Measurements from ENCODE around the gene ARID3A.

ARID3A gene

DNA sequence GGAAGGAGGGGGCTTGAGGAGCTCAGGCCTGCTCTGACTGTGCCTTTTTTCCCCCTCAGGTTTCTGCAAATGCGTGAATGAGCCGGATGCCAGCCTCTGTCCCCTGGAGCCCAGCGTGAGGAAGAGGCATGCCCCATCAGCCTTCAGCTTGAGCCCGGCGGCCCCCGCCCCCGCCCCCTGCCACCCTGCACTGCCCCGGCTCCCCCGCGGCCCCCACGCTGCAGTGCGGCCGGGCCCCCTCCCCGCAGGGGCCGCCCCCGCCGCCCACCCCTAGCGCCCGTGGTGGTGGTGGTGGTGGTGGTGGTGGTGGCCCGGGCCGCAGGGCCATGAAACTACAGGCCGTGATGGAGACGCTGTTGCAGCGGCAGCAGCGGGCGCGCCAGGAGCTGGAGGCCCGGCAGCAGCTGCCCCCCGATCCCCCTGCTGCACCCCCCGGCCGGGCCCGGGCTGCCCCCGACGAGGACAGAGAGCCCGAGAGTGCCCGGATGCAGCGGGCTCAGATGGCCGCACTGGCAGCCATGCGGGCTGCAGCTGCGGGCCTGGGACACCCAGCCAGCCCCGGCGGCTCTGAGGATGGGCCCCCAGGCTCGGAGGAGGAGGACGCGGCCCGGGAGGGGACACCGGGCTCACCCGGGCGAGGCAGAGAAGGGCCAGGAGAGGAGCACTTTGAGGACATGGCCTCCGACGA is 3.5 kb downstream of the ARID3A start:
- DNase-seq (ENCODE audit: low read depth in 3 of 3) = no peak

DNA sequence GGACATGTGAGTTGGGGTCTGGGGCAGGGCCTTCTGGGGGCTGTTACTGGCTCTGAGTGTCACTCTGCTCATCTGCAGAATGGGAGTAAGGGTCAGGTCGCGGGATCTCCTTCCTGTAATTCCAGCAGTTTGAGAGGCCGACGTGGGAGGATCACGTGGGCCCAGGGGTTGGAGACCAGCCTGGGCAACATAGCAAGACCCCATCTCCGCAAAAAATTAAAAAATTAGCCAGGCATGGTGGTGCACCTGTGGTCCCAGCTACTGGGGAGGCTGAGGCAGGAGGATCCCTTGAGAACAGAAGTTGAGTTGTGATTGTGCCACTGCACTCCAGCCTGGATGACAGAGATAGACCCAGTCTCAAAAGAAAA is 4.0 kb downstream of the ARID3A start:
- no peak for DNase-seq (ENCODE audit: low read depth in 3 of 3)

GRCh38 chr19:931860-932647 is 6.2 kb downstream of the ARID3A start:
- DNase-seq (ENCODE audit: low read depth in 3 of 3) = no peak

DNA sequence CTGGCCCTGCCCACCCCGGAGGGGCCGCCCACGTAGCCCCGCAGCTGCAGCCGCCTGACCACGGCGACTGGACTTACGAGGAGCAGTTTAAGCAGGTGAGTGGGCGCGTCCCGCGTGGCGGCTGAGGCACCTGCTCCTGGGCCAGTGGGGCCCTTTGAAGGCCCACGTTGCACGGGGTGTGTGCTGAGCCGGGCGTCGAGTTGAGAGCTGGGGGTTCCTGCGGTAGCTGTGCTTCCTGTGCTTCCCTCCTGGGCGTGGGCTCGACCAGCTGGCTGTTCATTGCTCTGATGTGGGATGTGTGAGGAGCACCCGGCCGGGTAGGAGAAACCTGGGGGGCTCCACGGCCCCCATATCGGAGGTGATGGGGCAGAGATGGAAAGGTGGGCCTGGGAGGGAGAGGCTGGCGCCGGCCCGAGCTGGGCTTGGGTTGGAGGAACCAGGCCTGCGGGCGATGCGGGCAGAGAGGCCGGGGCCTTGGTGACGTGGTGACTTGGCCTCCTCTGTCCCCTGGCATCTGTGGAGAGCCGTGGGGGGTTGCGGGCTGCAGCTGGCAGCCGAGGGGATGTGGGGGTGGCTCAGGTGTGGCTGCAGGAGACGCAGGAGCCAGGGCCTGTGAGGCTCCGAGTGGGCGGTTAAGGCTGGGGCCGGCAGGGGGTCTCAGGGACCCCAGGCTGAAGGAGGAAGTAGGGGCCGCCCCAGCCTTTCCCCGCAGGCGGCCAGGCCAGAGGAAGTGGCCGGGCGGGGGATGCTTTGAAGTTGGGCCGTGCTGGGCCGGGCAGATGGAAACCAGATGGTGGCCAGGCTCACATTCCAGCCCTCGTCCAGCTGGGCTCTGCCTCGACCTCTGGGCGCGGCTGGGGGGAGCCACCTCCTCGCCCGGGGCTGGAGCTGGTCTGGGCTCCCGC is 7.1 kb downstream of the ARID3A start:
- no peak for DNase-seq (ENCODE audit: low read depth in 3 of 3)

DNA sequence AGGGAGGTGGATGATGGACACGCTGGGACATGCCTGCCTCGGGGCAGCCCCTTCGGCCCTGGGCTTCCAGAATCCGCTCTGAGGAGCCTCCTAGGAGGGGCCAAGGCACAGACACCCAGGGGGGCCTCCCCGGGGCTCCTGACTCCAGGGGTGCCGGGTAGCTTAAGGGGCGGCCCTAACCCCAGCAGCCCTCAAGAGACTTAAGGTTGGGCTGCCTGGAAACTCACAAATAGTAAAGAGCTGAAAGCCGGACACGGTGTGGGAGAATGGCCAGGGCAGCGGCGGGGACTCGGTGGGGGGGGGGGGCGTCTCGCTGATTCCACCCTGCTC is 7.7 kb downstream of the ARID3A start:
- no peak for DNase-seq (ENCODE audit: low read depth in 3 of 3)

DNA sequence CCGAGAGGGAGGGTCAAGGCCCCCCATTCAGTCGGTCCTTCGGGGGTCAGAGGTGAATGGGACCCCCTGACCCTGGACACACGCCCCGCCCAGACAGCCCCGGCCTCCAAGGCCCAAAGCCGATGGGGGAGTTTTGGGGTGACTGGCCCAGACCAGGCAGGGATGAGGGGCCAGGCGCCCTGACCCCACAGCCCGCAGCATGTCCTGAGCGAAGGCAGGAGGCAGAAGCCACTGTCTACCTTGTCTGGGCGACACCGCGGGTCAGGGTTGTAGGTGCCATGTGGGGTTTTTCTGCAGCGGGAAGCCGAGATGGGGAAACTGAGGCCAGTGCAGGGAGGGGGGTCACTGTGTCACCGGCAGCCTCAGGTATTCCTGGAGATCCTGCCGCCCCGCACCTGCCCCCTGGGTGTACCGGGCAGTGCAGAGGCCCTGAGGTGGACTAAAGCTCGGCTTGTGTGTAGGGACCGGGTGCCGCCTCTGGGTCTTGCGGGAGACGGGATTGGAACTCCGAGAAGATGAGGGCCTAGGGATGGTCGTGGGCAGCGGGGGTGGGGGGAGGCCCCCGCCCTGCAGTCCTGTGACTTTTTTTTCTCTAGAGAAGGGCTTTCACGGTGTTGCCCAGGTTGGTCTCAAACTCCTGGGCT is 8.5 kb downstream of the ARID3A start:
- DNase-seq (ENCODE audit: low read depth in 3 of 3) = no peak

DNA sequence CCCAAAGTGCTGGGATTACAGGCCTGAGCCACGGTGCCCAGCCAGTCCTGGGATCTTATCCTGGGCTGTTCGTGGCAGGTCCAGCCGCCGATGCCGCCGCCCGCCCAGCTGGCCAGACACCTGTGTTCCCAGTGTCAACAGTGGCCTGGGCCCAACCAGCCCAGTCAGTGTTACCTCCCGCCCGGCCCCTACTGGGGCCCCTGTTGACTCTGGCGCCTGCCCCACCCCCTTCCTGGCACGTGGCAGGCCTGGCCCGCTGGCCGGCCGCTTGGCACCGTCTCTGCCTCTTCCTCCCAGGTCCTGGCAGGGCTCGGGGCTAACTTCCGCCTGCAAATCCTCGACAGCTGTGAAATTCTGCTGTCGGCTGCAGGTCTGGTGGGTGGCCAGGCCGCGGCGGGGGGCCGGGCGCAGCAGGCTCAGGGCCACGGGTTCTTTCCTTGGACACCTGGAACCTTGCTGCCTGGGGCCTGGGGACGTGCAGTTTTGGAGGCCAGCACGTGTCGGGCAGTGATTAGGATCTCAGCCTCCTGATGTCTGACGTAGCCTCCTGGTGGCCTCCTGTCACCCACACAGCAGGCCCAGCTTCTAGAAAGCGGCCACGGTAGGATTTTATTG is 9.1 kb downstream of the ARID3A start:
- DNase-seq (ENCODE audit: low read depth in 3 of 3) = no peak

DNA sequence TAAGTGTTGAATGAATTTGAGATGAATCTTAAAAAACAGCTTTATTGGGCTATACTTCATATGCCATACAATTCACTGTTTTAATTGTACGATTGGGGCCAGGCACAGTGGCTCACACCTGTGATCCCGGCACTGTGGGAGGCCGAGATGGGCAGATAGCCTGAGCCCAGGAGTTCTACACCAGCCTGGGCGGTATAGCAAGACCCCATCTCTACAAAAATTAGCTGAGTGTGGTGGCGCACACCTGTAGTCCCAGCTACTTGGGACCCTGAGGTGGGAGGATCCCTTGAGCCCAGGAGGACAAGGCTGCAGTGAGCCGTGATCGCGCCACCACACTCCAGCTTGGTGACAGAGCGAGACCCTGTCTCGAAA is 10.3 kb downstream of the ARID3A start:
- no peak for DNase-seq (ENCODE audit: low read depth in 3 of 3)

- no peak for DNase-seq (ENCODE audit: low read depth in 3 of 3)
Measured at GRCh38 chr19:937259-937694, 11.4 kb downstream of the ARID3A start.

GRCh38 chr19:938233-938923 is 12.5 kb downstream of the ARID3A start:
- DNase-seq (ENCODE audit: low read depth in 3 of 3) = no peak

DNA sequence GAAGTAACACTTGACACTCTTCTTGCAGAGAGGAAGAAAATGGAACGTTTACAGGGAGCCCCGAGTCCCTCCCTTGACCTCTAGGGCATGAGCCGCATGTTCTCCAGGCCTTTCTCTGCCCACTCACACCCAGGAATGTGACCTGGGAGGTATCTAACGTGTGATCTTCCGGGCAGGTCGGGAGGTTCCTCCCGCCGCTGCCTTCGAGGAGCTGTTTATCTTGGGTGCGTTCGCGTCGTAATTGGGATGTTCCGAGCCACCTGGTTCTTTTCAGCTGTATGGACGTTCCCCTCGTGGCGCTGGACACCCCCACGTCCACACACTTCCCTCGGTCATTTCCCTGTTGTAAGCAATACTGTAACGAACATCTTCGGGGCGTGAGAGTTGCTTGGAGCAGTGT is 13.6 kb downstream of the ARID3A start:
- DNase-seq (ENCODE audit: low read depth in 3 of 3) = no peak

DNA sequence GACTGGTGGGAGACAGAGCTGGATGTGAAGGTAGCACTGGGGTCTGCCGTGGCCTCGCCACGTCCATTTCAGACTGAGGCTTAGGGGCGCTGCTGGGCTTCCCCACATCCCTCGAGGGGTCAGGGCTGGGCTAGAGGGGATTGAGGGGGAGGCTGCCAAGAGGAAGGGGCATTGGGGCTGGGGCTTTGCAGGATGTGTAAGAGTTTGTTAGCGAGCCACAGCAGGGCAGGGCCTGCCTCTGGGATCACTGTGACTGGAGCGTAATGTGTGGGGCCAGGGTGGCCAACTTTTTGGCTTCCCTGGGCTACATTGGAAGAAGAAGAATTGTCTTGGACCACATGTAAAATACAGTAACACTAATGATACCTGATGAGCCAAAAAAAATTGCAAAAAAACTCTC is 14.1 kb downstream of the ARID3A start:
- DNase-seq (ENCODE audit: low read depth in 3 of 3) = no peak

GRCh38 chr19:940591-941291 is 14.9 kb downstream of the ARID3A start:
- peak in 2 of 3 experiments; percentile 36 to 62 for DNase-seq (ENCODE audit: low read depth in 3 of 3)

GRCh38 chr19:941292-942132 is 15.7 kb downstream of the ARID3A start:
- no peak for DNase-seq (ENCODE audit: low read depth in 3 of 3)

DNA sequence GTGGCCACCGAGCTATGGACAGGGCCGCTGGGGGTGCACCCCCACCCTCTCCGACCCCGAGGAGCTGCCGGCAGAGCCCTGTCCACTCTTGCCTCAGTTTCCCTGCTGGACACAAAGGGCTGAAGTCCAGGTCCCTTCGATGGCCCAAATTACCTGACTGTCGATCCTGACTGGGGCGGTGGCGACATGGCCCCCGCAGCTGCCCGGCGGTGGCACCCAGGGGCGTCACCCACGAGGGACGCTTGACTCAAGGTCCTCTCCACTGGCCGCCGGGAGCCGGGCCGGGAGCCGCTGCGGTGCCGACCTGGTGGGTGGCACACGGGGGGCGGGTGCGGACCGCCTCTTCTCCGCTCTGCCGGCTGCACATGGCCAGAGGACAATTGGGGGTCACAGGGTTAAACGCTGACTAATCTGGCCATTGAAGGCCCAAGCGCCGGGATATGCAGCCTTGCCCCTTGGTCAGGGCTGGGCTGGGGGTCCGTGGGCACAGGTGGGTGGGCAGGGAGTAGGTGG is 16.4 kb downstream of the ARID3A start:
- DNase-seq (ENCODE audit: low read depth in 3 of 3) = no peak

GRCh38 chr19:943551-944170 is 17.8 kb downstream of the ARID3A start:
- no peak for DNase-seq (ENCODE audit: low read depth in 3 of 3)

DNA sequence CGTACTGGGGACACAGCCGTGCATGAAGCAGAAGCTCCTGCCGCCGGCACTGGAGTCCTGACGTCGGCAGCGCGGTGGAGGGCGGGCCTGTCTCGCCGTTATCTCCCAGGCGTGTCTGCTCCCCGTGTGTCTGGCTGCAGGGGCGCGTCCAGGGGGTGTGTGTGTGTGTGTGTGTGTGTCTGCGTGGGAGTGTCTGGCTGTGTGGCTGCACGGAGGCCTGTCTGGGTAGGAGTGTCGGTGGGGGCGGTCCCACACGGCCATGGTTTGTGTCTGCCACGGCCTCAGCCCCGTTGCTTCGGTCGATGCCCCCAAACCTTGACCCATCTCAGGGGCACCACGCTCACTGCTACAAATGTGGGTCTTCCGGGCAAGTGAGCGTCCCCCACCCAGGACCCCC is 18.3 kb downstream of the ARID3A start:
- no peak for DNase-seq (ENCODE audit: low read depth in 3 of 3)

DNA sequence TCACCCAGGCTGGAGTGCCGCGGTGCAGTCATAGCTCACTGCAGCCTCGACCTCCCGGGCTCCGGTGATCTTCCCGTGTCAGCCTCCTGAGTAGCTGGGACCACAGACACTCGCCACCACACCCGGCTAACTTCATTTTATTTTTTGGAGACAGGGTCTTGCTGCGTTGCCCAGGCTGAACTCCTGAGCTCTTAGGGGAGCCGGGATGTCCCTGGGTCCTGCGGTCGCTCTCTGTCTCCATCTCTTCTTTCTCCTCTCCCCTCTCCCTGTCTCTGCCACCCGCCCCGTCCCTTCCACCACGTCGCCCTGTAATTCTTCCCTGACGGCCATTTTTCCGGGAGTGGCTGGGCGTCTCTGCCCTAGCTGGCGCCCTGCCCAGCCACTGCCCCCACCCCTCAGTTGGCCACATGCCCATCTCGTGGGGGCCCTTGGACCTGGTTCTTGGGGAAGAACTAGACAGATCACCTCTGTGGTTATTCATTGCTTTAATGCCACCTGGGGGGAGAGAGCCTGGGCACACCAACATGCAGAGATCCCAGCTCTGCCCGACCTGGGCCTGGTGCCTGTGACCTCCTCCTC is 18.9 kb downstream of the ARID3A start:
- no peak for DNase-seq (ENCODE audit: low read depth in 3 of 3)

All from stimulated activated CD4-positive, alpha-beta T cell treated with anti-CD3 and anti-CD28 coated beads, TNF-alpha, amount 100 ng/mL, for 24 hours (primary cell).